ENCODE data around the gene TTC7B.
A peak's percentile ranks its signal among the peaks of the same experiment; 100 is the strongest.

The TTC7B gene

GRCh38 chr14:90733139-90733808 lies 83.0 kb downstream of the TTC7B start:
- no peak for DNase-seq

- DNase-seq = no peak
Measured at GRCh38 chr14:90732718-90733117, 83.5 kb downstream of the TTC7B start.

GRCh38 chr14:90732139-90732538 lies 84.1 kb downstream of the TTC7B start:
- DNase-seq = no peak

GRCh38 chr14:90731487-90731886 lies 84.7 kb downstream of the TTC7B start:
- DNase-seq = no peak

- no peak for DNase-seq
Measured at GRCh38 chr14:90730206-90730766, 85.9 kb downstream of the TTC7B start.

- no peak for DNase-seq
Measured at GRCh38 chr14:90728951-90729350, 87.3 kb downstream of the TTC7B start.

- no peak for DNase-seq
Measured at GRCh38 chr14:90727082-90727481, 89.1 kb downstream of the TTC7B start.

- DNase-seq = no peak
Measured at GRCh38 chr14:90726656-90727055, 89.6 kb downstream of the TTC7B start.

- no peak for DNase-seq
Measured at GRCh38 chr14:90724866-90725265, 91.4 kb downstream of the TTC7B start.

GRCh38 chr14:90722590-90722989 lies 93.6 kb downstream of the TTC7B start:
- DNase-seq = no peak

GRCh38 chr14:90721619-90722305 lies 94.5 kb downstream of the TTC7B start:
- DNase-seq = no peak

- no peak for DNase-seq
Measured at GRCh38 chr14:90720832-90721231, 95.4 kb downstream of the TTC7B start.

GRCh38 chr14:90720336-90720735 lies 95.9 kb downstream of the TTC7B start:
- DNase-seq = no peak

- no peak for DNase-seq
Measured at GRCh38 chr14:90717916-90718315, 98.3 kb downstream of the TTC7B start.

GRCh38 chr14:90715993-90716392 lies 100.2 kb downstream of the TTC7B start:
- no peak for DNase-seq

GRCh38 chr14:90715495-90715894 lies 100.7 kb downstream of the TTC7B start:
- no peak for DNase-seq

GRCh38 chr14:90714811-90715210 lies 101.4 kb downstream of the TTC7B start:
- no peak for DNase-seq

GRCh38 chr14:90704738-90705392 lies 111.4 kb downstream of the TTC7B start:
- no peak for DNase-seq

GRCh38 chr14:90703841-90704737 lies 112.1 kb downstream of the TTC7B start:
- DNase-seq = no peak

- no peak for DNase-seq
Measured at GRCh38 chr14:90700933-90701776, 115.1 kb downstream of the TTC7B start.

- DNase-seq = no peak
Measured at GRCh38 chr14:90699016-90699415, 117.2 kb downstream of the TTC7B start.

- peak; percentile 63 for DNase-seq
Measured at GRCh38 chr14:90698379-90698869, 117.8 kb downstream of the TTC7B start.
